ENCODE measurements around the gene SPIRE1. TPM values are rescaled to one million over a fixed set of nuclear protein-coding genes. Genes with fewer than 3 reads are reported as not detected.
A peak's percentile ranks its signal among the peaks of the same experiment; 100 is the strongest.

Gene SPIRE1
- total RNA-seq, 1 experiment from 2014 or later = 26.1 TPM

- Histone ChIP-seq H4K20me1 (ENCODE audit: insufficient read depth) (no peaks in the 10 kb centered on the region), H3K36me3 (ENCODE audit: low read depth) (no peaks in the 10 kb centered on the region), H2AFZ (no peak overlapping the region), H3K4me3 (no peak overlapping the region), H3K4me2 (no peak overlapping the region), H3K79me2 (ENCODE audit: low read depth) (no peaks in the 10 kb centered on the region), H3K4me1 (replicated peaks; ENCODE audit: insufficient read depth) (peaks cover 9% of the 10 kb centered on the region), H3K9me3 (ENCODE audit: insufficient read depth, low read depth) (no peaks in the 10 kb centered on the region), H3K9me2 (ENCODE audit: insufficient read depth) (no peaks in the 10 kb centered on the region), H3F3A (ENCODE audit: insufficient read depth, low read depth) (0 out of 2 replicates have a peak, but pooled peaks cover 4% of the 10 kb centered on the region), H3K27me3 (ENCODE audit: insufficient read depth, low read depth) (no peaks in the 10 kb centered on the region), H3K27ac (no peak overlapping the region)
- no peak for TF ChIP-seq EZH2 (IDR thresholded peaks at IDR 0.05; ENCODE audit: low read depth)
- TF ChIP-seq CTCF (conservative IDR thresholded peaks at IDR 0.05) = no peak
- CTCF ChIA-PET = no interaction called here
- DNase-seq = peak; percentile 13 to 45
- POLR2A ChIA-PET (ENCODE audit: unreplicated experiment) = no interaction called here
- intact Hi-C loops (cut with micrococcal nuclease; ENCODE audit: unreplicated experiment) = no loop called here
- no TSS peak for BruUV-seq (replicated peaks)
Measured at GRCh38 chr18:12497296-12497695, 160.6 kb downstream of the SPIRE1 start.

- no peak overlapping the region for H3K4me2 ChIP-seq
- peaks cover 9% of the 10 kb centered on the region for H3K4me1 ChIP-seq (replicated peaks; ENCODE audit: insufficient read depth)
- H4K20me1 ChIP-seq (ENCODE audit: insufficient read depth) = no peaks in the 10 kb centered on the region
- H3K79me2 ChIP-seq (ENCODE audit: low read depth) = no peaks in the 10 kb centered on the region
- ChIA-PET CTCF (no interaction called here), POLR2A (ENCODE audit: unreplicated experiment) (interaction anchor here (0.6 kb wide), 1 partner anchor 66 kb away, joined by 7 read pairs; no protein-coding TSS in a partner anchor)
- intact Hi-C loops (cut with micrococcal nuclease; ENCODE audit: unreplicated experiment) = no loop called here
- H3F3A ChIP-seq (ENCODE audit: insufficient read depth, low read depth) = 0 out of 2 replicates have a peak, but pooled peaks cover 4% of the 10 kb centered on the region
- H2AFZ ChIP-seq = no peak overlapping the region
- no peaks in the 10 kb centered on the region for H3K36me3 ChIP-seq (ENCODE audit: low read depth)
- H3K9me3 ChIP-seq (ENCODE audit: insufficient read depth, low read depth) = no peaks in the 10 kb centered on the region
- no peak overlapping the region for H3K4me3 ChIP-seq
- BruUV-seq (replicated peaks) = no TSS peak
- H3K9me2 ChIP-seq (ENCODE audit: insufficient read depth) = no peaks in the 10 kb centered on the region
- no peaks in the 10 kb centered on the region for H3K27me3 ChIP-seq (ENCODE audit: insufficient read depth, low read depth)
- no peak for DNase-seq
- TF ChIP-seq EZH2 (IDR thresholded peaks at IDR 0.05; ENCODE audit: low read depth) = no peak
- TF ChIP-seq CTCF (conservative IDR thresholded peaks at IDR 0.05) = no peak
- no peak overlapping the region for H3K27ac ChIP-seq
Measured at GRCh38 chr18:12492907-12493306, 165.0 kb downstream of the SPIRE1 start.

- Histone ChIP-seq H4K20me1 (ENCODE audit: insufficient read depth) (no peaks in the 10 kb centered on the region), H3K4me1 (replicated peaks; ENCODE audit: insufficient read depth) (peaks cover under 1% of the 10 kb centered on the region; the same call in 1 of the 2 replicates), H3K27ac (no peak overlapping the region), H3K36me3 (ENCODE audit: low read depth) (no peaks in the 10 kb centered on the region), H3K27me3 (ENCODE audit: insufficient read depth, low read depth) (no peaks in the 10 kb centered on the region), H3K4me2 (no peak overlapping the region), H3K4me3 (no peak overlapping the region), H3K9me2 (ENCODE audit: insufficient read depth) (no peaks in the 10 kb centered on the region), H3K9me3 (ENCODE audit: insufficient read depth, low read depth) (no peaks in the 10 kb centered on the region), H2AFZ (no peak overlapping the region), H3F3A (ENCODE audit: insufficient read depth, low read depth) (no peaks in the 10 kb centered on the region), H3K79me2 (ENCODE audit: low read depth) (no peaks in the 10 kb centered on the region)
- TF ChIP-seq CTCF (conservative IDR thresholded peaks at IDR 0.05) (no peak), EZH2 (IDR thresholded peaks at IDR 0.05; ENCODE audit: low read depth) (no peak)
- POLR2A ChIA-PET (ENCODE audit: unreplicated experiment) = interaction anchor here (0.6 kb wide), 1 partner anchor 67 kb away, joined by 7 read pairs; no protein-coding TSS in a partner anchor
- no peak for DNase-seq
- intact Hi-C loops (cut with micrococcal nuclease; ENCODE audit: unreplicated experiment) = no loop called here
- BruUV-seq (replicated peaks) = no TSS peak
- CTCF ChIA-PET = interaction anchor here (0.5 kb wide), 1 partner anchor 46 kb away, joined by 3 read pairs; no protein-coding TSS in a partner anchor
Measured at GRCh38 chr18:12491611-12492435, 166.1 kb downstream of the SPIRE1 start.

All from PC-9 (cell line).